H9 (cell line): ENCODE data around the gene C15orf40. TPM values are rescaled to one million over a fixed set of nuclear protein-coding genes. Genes with fewer than 3 reads are reported as not detected.

ENCODE experiments used
- DNase-seq: peaks from one replicate; pipeline ENCODE4 v3.0.0-alpha.2; 2017
- H2AFZ ChIP-seq: one replicate; pipeline ENCODE4 v1.6.1; 2013; ENCODE audit warnings: mild to moderate bottlenecking, low read length, control low read depth, moderate library complexity
- H2AK5ac ChIP-seq: 2 replicates; pipeline ENCODE4 v1.6.1; 2013; ENCODE audit warnings: low read length, control low read depth, mixed read lengths; ENCODE audit not compliant: insufficient read length
- H2BK120ac ChIP-seq: one replicate; pipeline ENCODE4 v1.6.1; 2013; ENCODE audit warnings: low read depth, mild to moderate bottlenecking, low read length, control low read depth, inconsistent platforms; ENCODE audit not compliant: poor library complexity, severe bottlenecking
- H2BK12ac ChIP-seq: 2 replicates; pipeline ENCODE4 v1.6.1; 2013; ENCODE audit warnings: low read length, control low read depth, mixed read lengths, low read depth; ENCODE audit not compliant: insufficient read length
- H2BK15ac ChIP-seq: 2 replicates; pipeline ENCODE4 v1.6.1; 2013; ENCODE audit warnings: low read depth, low read length, control low read depth
- H2BK20ac ChIP-seq: one replicate; pipeline ENCODE4 v1.6.1; 2013; ENCODE audit warnings: low read depth, mild to moderate bottlenecking, low read length, control low read depth, inconsistent platforms; ENCODE audit not compliant: poor library complexity, severe bottlenecking
- H2BK5ac ChIP-seq: 2 replicates; pipeline ENCODE4 v1.6.1; 2013; ENCODE audit warnings: low read length, control low read depth, mixed read lengths; ENCODE audit not compliant: insufficient read length
- H3K14ac ChIP-seq: 2 replicates; pipeline ENCODE4 v1.6.1; 2013; ENCODE audit warnings: low read length, control low read depth; ENCODE audit not compliant: insufficient read depth
- H3K18ac ChIP-seq: 2 replicates; pipeline ENCODE4 v1.6.1; 2013; ENCODE audit warnings: low read depth, mild to moderate bottlenecking, mixed read lengths, low read length, control low read depth; ENCODE audit not compliant: insufficient read length
- H3K23ac ChIP-seq: 2 replicates; pipeline ENCODE4 v1.6.1; 2013; ENCODE audit warnings: low read length, control low read depth, mixed read lengths, low read depth; ENCODE audit not compliant: insufficient read length
- H3K23me2 ChIP-seq: 2 replicates; pipeline ENCODE4 v1.6.1; 2013; ENCODE audit warnings: low read depth, mild to moderate bottlenecking, mixed read lengths, low read length, control low read depth; ENCODE audit not compliant: insufficient read length, poor library complexity, severe bottlenecking
- H3K27ac ChIP-seq: 2 replicates; pipeline ENCODE4 v1.5.1; 2013; ENCODE audit warnings: low read length, control low read depth, mixed read lengths, low read depth; ENCODE audit not compliant: insufficient read length
- H3K27me3 ChIP-seq: 2 replicates; pipeline ENCODE4 v1.6.1; 2013; ENCODE audit warnings: low read length, control low read depth, inconsistent platforms; ENCODE audit not compliant: insufficient read depth
- H3K4ac ChIP-seq: 2 replicates; pipeline ENCODE4 v1.6.1; 2013; ENCODE audit warnings: low read depth, mild to moderate bottlenecking, control low read depth, inconsistent platforms, low read length, moderate library complexity
- H3K4me1 ChIP-seq: 2 replicates; pipeline ENCODE4 v1.6.1; 2013; ENCODE audit warnings: low read length, control low read depth, inconsistent platforms; ENCODE audit not compliant: insufficient read depth
- H3K4me2 ChIP-seq: 2 replicates; pipeline ENCODE4 v1.6.1; 2013; ENCODE audit warnings: low read length, control low read depth, mixed read lengths; ENCODE audit not compliant: insufficient read length, insufficient read depth
- H3K56ac ChIP-seq: 2 replicates; pipeline ENCODE4 v1.6.1; 2013; ENCODE audit warnings: low read depth, mild to moderate bottlenecking, mixed read lengths, low read length, control low read depth; ENCODE audit not compliant: insufficient read length
- H3K79me1 ChIP-seq: 2 replicates; pipeline ENCODE4 v1.6.1; 2013; ENCODE audit warnings: low read depth, mild to moderate bottlenecking, moderate library complexity, low read length, control low read depth, inconsistent platforms; ENCODE audit not compliant: insufficient read depth, poor library complexity, severe bottlenecking
- H3K79me2 ChIP-seq: 2 replicates; pipeline ENCODE4 v1.6.1; 2013; ENCODE audit warnings: low read length, control low read depth, inconsistent platforms; ENCODE audit not compliant: insufficient read depth
- H3K9ac ChIP-seq: 2 replicates; pipeline ENCODE4 v1.6.1; 2013; ENCODE audit warnings: low read length, control low read depth, mixed read lengths; ENCODE audit not compliant: insufficient read length; ENCODE audit errors: extremely low read depth
- H3K9me3 ChIP-seq: one replicate; pipeline ENCODE4 v1.6.1; 2013; ENCODE audit warnings: low read depth, low read length, inconsistent platforms; ENCODE audit not compliant: control insufficient read depth
- H3T11ph ChIP-seq: one replicate; pipeline ENCODE4 v1.6.1; 2013; ENCODE audit warnings: mild to moderate bottlenecking, low read length, control low read depth, inconsistent platforms
- H4K20me1 ChIP-seq: one replicate; pipeline ENCODE4 v1.6.1; 2013; ENCODE audit not compliant: control insufficient read depth, insufficient read length, insufficient read depth
- H4K5ac ChIP-seq: 2 replicates; pipeline ENCODE4 v1.6.1; 2013; ENCODE audit warnings: low read depth, mild to moderate bottlenecking, mixed read lengths, low read length, control low read depth; ENCODE audit not compliant: insufficient read length
- H4K8ac ChIP-seq: replicated peaks from 2 replicates; pipeline ENCODE4 v1.6.1; 2013; ENCODE audit warnings: low read length, control low read depth, mixed read lengths, low read depth; ENCODE audit not compliant: insufficient read length
- H4K91ac ChIP-seq: 2 replicates; pipeline ENCODE4 v1.6.1; 2013; ENCODE audit warnings: low read depth, mild to moderate bottlenecking, moderate library complexity, mixed read lengths, low read length, control low read depth; ENCODE audit not compliant: insufficient read length
- H3K27ac Mint-ChIP-seq, 3 experiments: 2 replicates in 2 of 3; 3 replicates in 1 of 3; pipeline ENCODE4 v1.8.0; 2020 to 2021; ENCODE audit warnings: mixed read lengths in 3 of 3, mild to moderate bottlenecking in 1 of 3, moderate library complexity in 1 of 3
- H3K27me3 Mint-ChIP-seq: 2 replicates; pipeline ENCODE4 v1.8.0; 2021; ENCODE audit warnings: low read depth, mild to moderate bottlenecking, moderate library complexity, mixed read lengths
- H3K36me3 Mint-ChIP-seq, 3 experiments: 2 replicates in 2 of 3; 3 replicates in 1 of 3; pipeline ENCODE4 v1.8.0; 2020 to 2021; ENCODE audit warnings: low read depth in 3 of 3, mixed read lengths in 3 of 3; ENCODE audit not compliant: insufficient read depth in 1 of 3
- H3K4me1 Mint-ChIP-seq, 2 experiments: 2 replicates each; pipeline ENCODE4 v1.8.0; 2020; ENCODE audit warnings: mixed read lengths in 2 of 2
- H3K4me3 Mint-ChIP-seq, 2 experiments: 2 replicates in 1 of 2; 3 replicates in 1 of 2; pipeline ENCODE4 v1.8.0; 2020 to 2021; ENCODE audit warnings: mild to moderate bottlenecking in 2 of 2, mixed read lengths in 2 of 2, moderate library complexity in 1 of 2
- H3K9me3 Mint-ChIP-seq, 2 experiments: 2 replicates in 1 of 2; 3 replicates in 1 of 2; pipeline ENCODE4 v1.8.0; 2020; ENCODE audit warnings: mild to moderate bottlenecking in 2 of 2, mixed read lengths in 2 of 2, moderate library complexity in 1 of 2
- CTCF ChIP-seq: fragments of 200-600 bp; sonication (generic); conservative IDR thresholded peaks from 3 replicates; pipeline ENCODE4 v1.8.0; 2021; ENCODE audit warnings: antibody characterized with exemption, mild to moderate bottlenecking
- WGBS: extraction: QIAGEN DNeasy Blood & Tissue Kit; methylation state at CpG from one replicate; pipeline ENCODE4 v1.1.7; 2013; ENCODE audit warnings: missing lambda C conversion rate, low lambda C conversion rate, mixed read lengths; ENCODE audit not compliant: insufficient read length; ENCODE audit errors: extremely low coverage; 5-methylcytosine and 5-hydroxymethylcytosine counted together
- total RNA-seq: library from RNA; stranded (reverse); gene quantifications from 2 replicates; pipeline ENCODE4 v1.2.1, GENCODE V29; 2021

Gene C15orf40
- total RNA-seq, 1 experiment from 2014 or later: 11.5 TPM

DNA sequence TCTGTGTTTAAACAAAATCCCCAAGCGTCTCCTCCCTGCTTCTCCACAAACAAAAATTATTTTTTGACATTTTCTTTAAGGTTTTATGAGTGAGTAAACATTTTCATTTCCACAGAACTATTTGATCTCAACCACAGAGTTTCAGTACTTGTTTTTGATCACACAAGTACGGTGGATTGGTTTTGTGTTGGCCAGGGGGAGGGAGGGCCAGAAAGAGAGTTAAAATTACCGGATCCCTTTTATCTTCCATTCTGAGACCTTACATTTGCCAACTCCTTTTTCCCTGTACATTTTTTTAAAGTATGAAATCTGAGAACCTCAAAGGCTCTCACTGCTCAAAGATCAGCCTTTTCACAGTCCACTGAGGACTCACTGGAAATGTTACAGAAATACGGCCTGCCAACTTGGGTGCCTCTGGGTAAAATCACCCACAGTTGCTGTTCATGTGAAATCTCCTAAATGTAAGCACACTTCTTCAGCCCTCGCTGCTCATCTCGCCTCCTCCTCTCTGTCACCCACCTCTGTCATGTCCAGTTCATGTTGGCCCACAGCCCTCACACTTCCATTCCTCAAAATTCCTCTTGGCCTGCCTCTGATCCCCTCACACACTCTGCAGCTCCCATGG is 60.6 kb downstream of the C15orf40 start:
- Mint-ChIP-seq H3K4me3 (no peak overlapping the region), H3K4me1 (peaks cover 2 to 8% of the 10 kb centered on the region in 2 experiments; a peak in 3 of 4 replicates), H3K36me3 (no peaks in the 10 kb centered on the region), H3K27me3 (peaks cover 18% of the 10 kb centered on the region), H3K9me3 (no peaks in the 10 kb centered on the region), H3K27ac (no peak overlapping the region)
- Histone ChIP-seq H3K79me1 (no peaks in the 10 kb centered on the region), H4K5ac (no peak overlapping the region), H2AK5ac (no peak overlapping the region), H3K14ac (no peak overlapping the region), H2BK15ac (no peak overlapping the region), H3K56ac (no peak overlapping the region), H2BK5ac (no peak overlapping the region), H2BK20ac (no peak overlapping the region), H3K23me2 (peaks cover 8% of the 10 kb centered on the region), H3K4me2 (no peak overlapping the region), H3K18ac (no peak overlapping the region), H4K20me1 (no peaks in the 10 kb centered on the region), H3K9me3 (no peaks in the 10 kb centered on the region), H2AFZ (no peak overlapping the region), H2BK12ac (no peak overlapping the region), H3K4ac (no peak overlapping the region), H3K4me1 (no peaks in the 10 kb centered on the region), H4K91ac (no peak overlapping the region), H3K27me3 (peaks cover 2% of the 10 kb centered on the region; the same call in 1 of the 2 replicates), H3K27ac (no peak overlapping the region), H3K23ac (no peak overlapping the region), H4K8ac (no peak overlapping the region), H3K79me2 (0 out of 2 replicates have a peak, but pooled peaks cover 2% of the 10 kb centered on the region), H2BK120ac (no peak overlapping the region), H3K9ac (no peak overlapping the region), H3T11ph (no peak overlapping the region)
- TF ChIP-seq CTCF: no peak
- no CpG with 5 or more reads among the region's 6 CpGs for WGBS
- DNase-seq: no peak
